ENCODE data around the gene ADAT1.

Gene ADAT1, protein sequence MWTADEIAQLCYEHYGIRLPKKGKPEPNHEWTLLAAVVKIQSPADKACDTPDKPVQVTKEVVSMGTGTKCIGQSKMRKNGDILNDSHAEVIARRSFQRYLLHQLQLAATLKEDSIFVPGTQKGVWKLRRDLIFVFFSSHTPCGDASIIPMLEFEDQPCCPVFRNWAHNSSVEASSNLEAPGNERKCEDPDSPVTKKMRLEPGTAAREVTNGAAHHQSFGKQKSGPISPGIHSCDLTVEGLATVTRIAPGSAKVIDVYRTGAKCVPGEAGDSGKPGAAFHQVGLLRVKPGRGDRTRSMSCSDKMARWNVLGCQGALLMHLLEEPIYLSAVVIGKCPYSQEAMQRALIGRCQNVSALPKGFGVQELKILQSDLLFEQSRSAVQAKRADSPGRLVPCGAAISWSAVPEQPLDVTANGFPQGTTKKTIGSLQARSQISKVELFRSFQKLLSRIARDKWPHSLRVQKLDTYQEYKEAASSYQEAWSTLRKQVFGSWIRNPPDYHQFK

DNA sequence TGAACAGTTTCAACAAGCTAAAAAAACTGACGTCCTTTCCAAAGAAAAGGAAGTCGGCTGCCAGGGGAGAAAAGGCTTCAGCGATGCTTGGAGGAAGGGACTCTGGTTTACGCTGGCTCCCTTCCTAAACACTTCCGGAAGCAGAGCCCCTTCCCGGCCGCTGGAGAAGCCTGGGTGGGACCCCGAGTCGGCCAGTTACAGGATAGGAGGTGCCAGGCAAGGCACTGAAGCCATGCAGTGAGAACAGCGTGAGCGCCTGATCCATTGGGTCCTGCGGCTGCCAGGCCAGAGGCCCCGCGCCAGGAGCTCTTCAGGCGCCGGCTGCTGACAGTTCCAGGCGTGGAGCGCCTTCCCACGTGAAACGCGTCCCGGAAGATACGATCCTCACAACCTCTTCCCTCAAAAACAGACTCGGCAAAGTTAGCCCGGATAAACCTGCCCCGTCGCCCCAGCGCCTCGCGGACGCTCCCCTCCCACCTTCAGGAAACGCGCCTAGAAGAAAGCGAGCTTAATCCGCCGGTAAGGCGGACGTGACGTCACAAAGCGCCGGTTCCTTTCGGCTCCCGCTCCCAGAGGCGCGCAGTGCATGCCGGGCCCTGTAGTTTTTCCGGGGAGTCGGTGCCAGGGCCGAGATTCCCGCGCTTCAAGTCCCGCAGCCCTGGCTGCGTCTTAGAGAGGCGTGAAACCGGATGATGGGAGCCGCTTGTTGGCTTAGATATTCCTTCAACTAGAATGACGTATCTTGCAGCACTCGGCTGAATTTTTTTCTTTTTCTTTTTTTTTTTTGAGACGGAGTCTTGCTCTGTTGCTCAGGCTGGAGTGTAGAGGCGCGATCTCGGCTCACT is at the start of gene ADAT1:
Gene ADAT1 (minus strand): TSS at position 521 of the 845 bp plus-strand sequence. CDS start 2,482 bp downstream, outside the sequence.
- peak; percentile 98 for DNase-seq

DNA sequence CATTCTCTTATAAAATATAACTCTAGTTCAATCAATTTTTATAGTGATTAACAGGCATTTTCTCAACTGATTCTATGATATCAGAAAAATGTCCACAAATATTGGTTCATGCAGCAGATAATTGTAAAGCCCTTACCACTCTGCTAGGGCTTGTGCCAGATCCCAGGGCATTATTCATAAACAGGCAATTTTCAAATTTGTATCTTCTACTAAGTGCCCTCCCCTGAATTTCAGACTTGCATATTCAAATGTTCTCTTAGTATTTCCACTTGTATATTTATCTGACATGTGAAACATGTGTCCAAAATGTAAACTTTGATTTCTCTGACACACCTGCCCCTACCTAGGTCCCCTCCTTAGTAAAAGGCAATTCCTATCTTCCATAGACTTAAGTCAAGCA is 44.4 kb upstream of the ADAT1 start:
- DNase-seq: no peak

DNA sequence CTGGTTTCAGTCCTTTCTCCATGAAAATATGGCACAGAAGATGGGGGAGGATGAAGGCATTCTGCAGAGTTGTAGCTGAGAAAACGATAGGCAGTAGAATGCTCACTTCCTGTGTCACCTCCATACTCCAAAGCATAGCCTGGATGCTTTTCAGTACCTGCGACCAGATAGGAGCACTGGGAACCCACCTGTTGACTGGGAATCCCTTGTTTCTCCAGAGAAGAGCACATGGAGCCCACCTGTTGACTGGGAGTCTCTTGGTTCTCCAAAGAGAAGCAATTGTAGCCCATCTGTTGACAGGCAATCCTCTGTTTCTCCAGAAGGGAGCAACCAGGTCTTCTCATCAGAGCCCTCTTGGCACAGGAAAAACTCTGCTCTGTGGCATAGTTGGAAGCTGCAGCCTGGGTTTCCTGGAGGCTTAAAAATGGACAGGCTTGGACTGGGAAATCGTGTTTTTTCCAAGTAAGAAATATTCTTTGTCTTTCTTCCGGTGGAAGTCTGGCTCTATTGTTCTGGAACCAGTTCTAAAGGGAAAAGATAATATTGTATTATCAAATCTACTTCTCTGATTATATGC is 37.7 kb upstream of the ADAT1 start:
- DNase-seq: no peak

DNA sequence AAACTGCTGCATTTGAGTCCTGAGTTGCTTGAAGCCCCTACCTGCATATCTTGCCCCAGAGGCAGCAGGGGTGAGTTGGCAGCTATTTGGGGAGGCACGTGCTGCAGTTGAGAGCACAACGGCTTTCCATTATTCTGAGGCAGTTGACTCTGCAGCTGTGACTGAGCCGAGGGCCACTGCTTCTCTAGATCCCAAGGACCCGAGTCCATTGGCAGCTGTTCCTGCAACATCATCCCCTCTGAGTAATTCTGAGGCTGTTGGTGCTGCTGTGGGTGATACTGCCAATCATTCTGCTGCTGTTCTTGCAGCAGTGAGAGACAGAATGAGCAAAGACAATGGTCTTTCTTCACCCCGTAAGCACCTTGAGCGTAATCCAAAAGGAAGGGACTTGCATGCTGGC is 37.2 kb upstream of the ADAT1 start:
- DNase-seq: no peak

DNA sequence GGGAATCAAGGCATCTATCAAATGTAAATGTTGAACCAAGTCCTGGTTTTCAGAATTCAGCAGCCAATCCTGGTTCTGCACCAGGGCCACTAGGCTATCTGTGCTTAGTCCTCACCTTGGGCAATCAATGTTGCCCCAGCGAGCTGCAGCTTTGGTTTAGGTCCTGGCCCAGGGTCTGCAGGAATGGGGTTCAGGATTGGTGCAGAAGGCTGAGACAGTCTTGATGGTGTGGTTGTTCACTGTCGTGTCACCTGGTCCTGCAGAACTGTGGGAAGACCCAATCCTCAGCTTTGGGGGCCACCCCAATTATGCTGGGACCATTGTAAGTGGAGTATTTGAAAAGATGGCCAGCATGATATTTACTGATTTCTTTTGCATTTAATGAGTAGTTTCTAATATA is 35.1 kb upstream of the ADAT1 start:
- DNase-seq: no peak

- peak; percentile 68 for DNase-seq
Observed at GRCh38 chr16:75653922-75654321, 30.8 kb upstream of the ADAT1 start.

DNA sequence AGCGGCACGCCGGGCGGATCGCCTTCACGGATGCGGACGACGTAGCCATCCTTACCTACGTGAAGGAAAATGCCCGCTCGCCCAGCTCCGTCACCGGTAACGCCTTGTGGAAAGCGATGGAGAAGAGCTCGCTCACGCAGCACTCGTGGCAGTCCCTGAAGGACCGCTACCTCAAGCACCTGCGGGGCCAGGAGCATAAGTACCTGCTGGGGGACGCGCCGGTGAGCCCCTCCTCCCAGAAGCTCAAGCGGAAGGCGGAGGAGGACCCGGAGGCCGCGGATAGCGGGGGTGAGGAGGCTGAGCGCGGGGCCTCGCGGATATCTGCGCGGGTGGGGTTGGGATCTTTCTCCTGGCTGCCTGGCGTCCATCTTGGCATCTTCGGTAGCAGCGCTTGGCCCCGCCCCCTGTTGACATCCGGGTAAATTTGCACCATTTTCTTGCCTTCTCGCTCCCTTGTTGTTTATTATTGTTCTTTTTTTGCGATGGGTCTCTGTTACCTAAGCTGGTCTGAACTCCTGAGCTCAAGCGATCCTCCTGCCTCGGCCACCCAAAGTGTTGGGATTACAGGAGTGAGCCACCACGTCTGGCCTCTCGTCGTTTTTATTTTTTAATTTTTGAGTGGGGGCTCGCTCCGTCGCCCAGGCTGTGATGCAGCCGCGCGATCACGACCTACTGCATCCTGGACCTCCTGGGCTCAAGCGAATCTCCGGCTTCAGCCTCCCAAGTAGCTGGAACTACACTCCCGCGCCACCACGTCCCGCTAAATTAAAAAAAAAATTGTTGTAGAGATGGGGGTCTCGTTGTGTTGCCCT is 25.4 kb upstream of the ADAT1 start:
- DNase-seq: peak; percentile 62

- peak; percentile 91 for DNase-seq
Observed at GRCh38 chr16:75647492-75648264, 24.6 kb upstream of the ADAT1 start, which contains the start of the genes KARS1 and TERF2IP. KARS1 (minus strand) TSS chr16:75647665; CDS start chr16:75647639, 26 bp downstream. TERF2IP (plus strand) TSS chr16:75647773; CDS start chr16:75647883, 110 bp downstream.

DNA sequence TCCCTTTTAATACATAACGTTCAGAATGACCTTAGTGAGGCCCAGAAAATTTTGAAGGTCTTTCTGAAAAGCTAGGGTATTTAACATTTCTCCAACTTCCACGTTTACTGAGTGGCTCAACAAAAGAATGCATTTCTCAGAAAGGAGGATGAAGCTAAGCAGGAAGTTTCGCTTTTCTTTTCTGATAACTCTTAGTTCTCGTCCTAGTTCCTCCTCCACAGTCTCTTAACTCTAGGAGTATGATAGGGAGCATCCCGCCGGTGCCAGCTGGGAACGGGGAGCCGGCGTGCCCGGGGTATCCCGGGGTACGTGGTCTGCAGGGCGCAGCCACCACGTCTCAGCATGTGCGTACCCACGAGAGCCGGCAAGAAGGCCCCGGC is 24.0 kb upstream of the ADAT1 start:
- no peak for DNase-seq

- DNase-seq: no peak
Observed at GRCh38 chr16:75644240-75645012, 21.3 kb upstream of the ADAT1 start.

DNA sequence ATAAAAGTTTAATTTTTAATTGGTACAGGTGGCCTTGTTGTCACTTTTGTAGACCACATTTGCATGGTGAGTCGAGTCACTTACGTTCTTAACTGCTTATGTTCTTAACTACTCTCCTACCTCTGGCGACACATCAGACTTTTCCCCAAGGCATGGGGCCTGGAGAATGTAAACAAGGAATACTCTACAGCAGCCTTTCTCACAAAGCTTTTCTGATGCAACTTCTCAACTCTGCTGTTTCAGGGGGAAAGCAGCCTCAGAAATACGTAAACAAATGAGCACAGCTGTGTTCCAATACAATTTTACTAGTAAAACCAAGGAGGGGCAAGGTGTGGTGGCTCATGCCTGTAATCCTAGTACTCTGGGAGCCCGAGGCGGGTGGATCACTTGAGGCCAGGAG is 17.5 kb upstream of the ADAT1 start:
- DNase-seq: no peak

GRCh38 chr16:75635036-75635435 is 12.0 kb upstream of the ADAT1 start:
- no peak for DNase-seq

DNA sequence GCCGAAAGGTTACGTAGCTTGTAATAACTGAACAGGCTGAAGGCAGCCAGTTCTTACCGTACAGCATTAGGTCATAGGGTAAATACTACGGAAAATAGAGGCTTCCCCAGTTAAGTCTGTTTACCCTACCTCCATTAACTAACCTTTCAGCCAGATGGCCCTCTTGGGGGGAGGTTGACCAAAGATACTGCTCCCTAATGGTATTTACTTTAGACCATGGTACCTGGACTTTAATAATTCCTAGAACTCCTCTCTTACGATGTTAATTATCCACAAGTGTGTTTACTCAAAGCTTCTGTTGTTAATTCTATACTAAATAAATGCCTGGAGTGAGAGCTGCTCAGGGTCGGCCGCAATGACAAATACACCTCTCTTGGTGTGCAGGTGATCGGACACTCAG is 9.8 kb upstream of the ADAT1 start:
- DNase-seq: no peak

DNA sequence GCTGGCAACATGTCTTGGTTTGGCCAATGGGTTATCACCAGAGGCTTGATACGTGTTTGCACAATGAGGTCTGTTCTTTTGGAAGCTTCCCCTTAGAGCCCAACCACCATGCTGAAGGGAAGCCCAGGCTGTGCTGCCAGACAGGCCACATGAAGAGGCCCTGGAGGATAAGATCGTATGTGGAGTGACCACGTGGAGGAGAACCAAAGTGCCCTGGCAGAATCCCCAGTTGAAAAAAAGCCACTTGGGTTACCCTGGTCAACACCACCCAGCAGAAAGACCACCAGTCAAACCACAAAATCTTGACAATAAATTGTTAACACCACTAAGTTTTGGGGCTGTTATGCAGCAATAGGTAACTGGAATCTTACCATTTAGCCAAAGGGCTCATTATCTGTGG is 7.0 kb upstream of the ADAT1 start:
- no peak for DNase-seq

DNA sequence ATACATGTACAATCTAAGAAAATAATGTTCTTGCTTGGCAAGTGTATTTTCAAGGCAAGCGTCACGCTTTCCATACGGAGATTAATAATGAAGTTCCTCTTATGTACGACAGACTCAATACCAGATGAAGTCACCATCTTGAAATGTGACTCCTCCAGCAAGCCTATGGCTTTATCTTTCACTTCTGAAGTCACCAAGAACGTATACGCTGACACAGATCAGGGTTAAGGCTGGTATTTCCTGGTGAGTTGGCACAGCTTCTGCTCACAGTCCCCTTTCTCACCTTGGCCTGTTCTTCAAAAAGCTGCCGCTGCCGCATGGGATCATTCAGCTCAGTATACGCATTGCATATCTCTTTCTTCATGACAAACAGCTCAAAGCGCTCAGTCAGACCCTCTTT is 6.1 kb upstream of the ADAT1 start:
- no peak for DNase-seq

- DNase-seq: no peak
Observed at GRCh38 chr16:75628351-75628750, 5.3 kb upstream of the ADAT1 start.

GRCh38 chr16:75627851-75628250 is 4.8 kb upstream of the ADAT1 start:
- DNase-seq: no peak

- DNase-seq: no peak
Observed at GRCh38 chr16:75626806-75627205, 3.7 kb upstream of the ADAT1 start.

DNA sequence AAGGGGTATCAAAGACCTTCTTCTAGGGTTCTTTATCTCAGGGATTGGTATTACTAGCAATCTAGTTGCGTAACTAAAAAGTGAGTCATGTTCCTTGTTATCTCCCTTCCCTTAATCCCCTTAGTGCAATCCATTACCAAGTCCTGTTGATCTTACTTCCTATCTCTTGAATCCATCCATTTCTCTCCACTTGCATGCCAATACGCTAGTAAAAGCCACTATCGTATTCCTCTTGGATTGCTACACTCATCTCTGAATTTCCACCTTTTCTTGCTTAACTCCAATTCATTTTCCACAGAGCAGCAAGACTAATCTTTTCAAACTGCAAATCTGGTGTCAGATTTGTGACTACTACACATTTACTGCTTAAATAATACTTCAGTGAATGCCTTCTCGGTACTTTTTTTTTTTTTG is 1.8 kb upstream of the ADAT1 start:
- peak; percentile 28 for DNase-seq

DNA sequence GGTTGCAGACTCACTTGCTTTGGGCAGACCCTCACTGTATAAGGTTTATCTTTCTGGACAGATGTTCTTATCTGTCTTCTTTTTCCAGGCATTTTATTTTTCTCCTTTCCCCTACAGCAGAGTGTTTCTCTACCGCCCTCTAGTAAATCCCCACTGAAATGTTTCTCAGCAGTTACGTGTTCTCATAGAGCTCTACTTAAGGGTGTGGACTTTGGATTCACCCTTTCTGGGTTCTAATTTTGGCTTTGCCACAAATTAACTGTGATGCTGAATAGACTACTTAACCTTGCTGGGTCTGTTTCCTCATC is 2.0 kb downstream of the ADAT1 start:
- DNase-seq: peak; percentile 37
